ENCODE measurements around the gene TKFC. TPM values are rescaled to one million over a fixed set of nuclear protein-coding genes. Genes with fewer than 3 reads are reported as not detected.

TKFC gene
- total and polyA plus RNA-seq, 9 of the 15 experiments (the other 6 are each of a cell fraction or from before 2014, with no cell fraction given), result 2.0 to 61.7 (median 28.5) TPM

GRCh38 chr11:61357894-61358239 is 24.8 kb downstream of the TKFC start (continued):
- TF ChIP-seq TSC22D4 (tag; IDR thresholded peaks at IDR 0.05) (no peak), FOSL1 (tag; conservative IDR thresholded peaks at IDR 0.05) (no peak)

GRCh38 chr11:61358566-61358965 is 25.5 kb downstream of the TKFC start:
- intact Hi-C loops (cut with micrococcal nuclease) (no loop called here), in situ Hi-C loops (cut with MboI) (no loop called here)
- peaks cover 42% of the 10 kb centered on the region for H3K79me2 ChIP-seq (ENCODE audit: control insufficient read depth, insufficient read depth, low read length)
- H3K27ac ChIP-seq (ENCODE audit: extremely low read depth, low read depth, low read length), result no peak overlapping the region
- POLR2A ChIA-PET, result interaction anchor here (1.0 to 4.6 kb wide), 6 partner anchors 10 to 445 kb away, joined by 3 to 37 read pairs (median 5); partner anchors contain the start of gene TMEM109
- H2AFZ ChIP-seq (ENCODE audit: low read depth, low read length), result no peak overlapping the region
- CTCF ChIA-PET (ENCODE audit: low intra/inter-chr PET ratio), result interaction anchor here (1.2 kb wide), 1 partner anchor 27 kb away, joined by 6 read pairs; no protein-coding TSS in a partner anchor
- H3K9me3 ChIP-seq (replicated peaks; ENCODE audit: control insufficient read depth, insufficient read depth, low read depth, low read length), result no peaks in the 10 kb centered on the region
- no peak overlapping the region for H3K4me3 ChIP-seq
- H4K20me1 ChIP-seq (replicated peaks; ENCODE audit: control insufficient read depth, insufficient read depth, low read length), result no peaks in the 10 kb centered on the region
- H3K27me3 ChIP-seq (ENCODE audit: control insufficient read depth in 2 of 2, insufficient read depth in 2 of 2, low read length in 2 of 2), result no peaks in the 10 kb centered on the region
- ATAC-seq (no peak), DNase-seq (ENCODE audit: extremely low read depth in 1 of 4, low spot score in 3 of 4) (no peak), FAIRE-seq (no peak)
- H3K36me3 ChIP-seq (ENCODE audit: control insufficient read depth, insufficient read depth, low read length), result peaks cover 20% of the 10 kb centered on the region
- no TSS peak for BruUV-seq (replicated peaks)
- H3K9me1 ChIP-seq (ENCODE audit: control insufficient read depth, insufficient read depth, low read length), result peaks cover 3% of the 10 kb centered on the region
- WGBS (ENCODE audit: insufficient coverage, low coverage, missing lambda C conversion rate), result 98% methylated on average over 10 of the region's 11 CpGs
- no peak for TF ChIP-seq MED1 (CRISPR knock-in tag; IDR thresholded peaks at IDR 0.05; ENCODE audit: borderline replicate concordance)
- no peak for TF ChIP-seq TCFL5 (CRISPR knock-in tag; conservative IDR thresholded peaks at IDR 0.05)
- no peak for TF ChIP-seq RBM25 (IDR thresholded peaks at IDR 0.05; ENCODE audit: low read depth, low read length, severe bottlenecking)
- TF ChIP-seq ESRRA (IDR thresholded peaks at IDR 0.05; ENCODE audit: borderline replicate concordance, low read depth), result no peak
- no peak for TF ChIP-seq ZNF561 (CRISPR knock-in tag; conservative IDR thresholded peaks at IDR 0.05)
- TF ChIP-seq DIDO1 (tag; IDR thresholded peaks at IDR 0.05; ENCODE audit: low read depth), result no peak
- TF ChIP-seq EGR1 (conservative IDR thresholded peaks at IDR 0.05), result no peak
- no peak for TF ChIP-seq SOX6 (IDR thresholded peaks at IDR 0.05)
- TF ChIP-seq ILK (tag; IDR thresholded peaks at IDR 0.05; ENCODE audit: borderline replicate concordance, low read depth), result no peak
- TF ChIP-seq ZNF766 (CRISPR knock-in tag; conservative IDR thresholded peaks at IDR 0.05), result no peak
- TF ChIP-seq ZNF217 (CRISPR knock-in tag; IDR thresholded peaks at IDR 0.05), result no peak
- TF ChIP-seq ZNF644 (tag; IDR thresholded peaks at IDR 0.05; ENCODE audit: low read depth), result no peak
- no peak overlapping the region for H3K4me2 ChIP-seq (ENCODE audit: insufficient read depth, low read length)
- H3K4me1 ChIP-seq (replicated peaks in 1 of 2; ENCODE audit: control insufficient read depth in 2 of 2, insufficient read depth in 2 of 2, low read length in 2 of 2), result peaks cover 32% of the 10 kb centered on the region in 2 experiments
- no peak overlapping the region for H3K9ac ChIP-seq (ENCODE audit: insufficient read depth in 1 of 2, low read depth in 2 of 2, low read length in 2 of 2)

Measured in K562 (cell line).